H1 (cell line): ENCODE data around the gene KCNJ16. TPM values are rescaled to one million over a fixed set of nuclear protein-coding genes. Genes with fewer than 3 reads are reported as not detected.

Experiments
- CTCF ChIA-PET: fragments of 300-600 bp; sonication (Branson Sonifier 250); formaldehyde crosslinking; loops from one replicate; lab custom pipeline; 2021; ENCODE audit not compliant: partially characterized antibody; lab: Charles Lee
- POLR2A ChIA-PET: fragments of 300-600 bp; sonication (Branson Sonifier 250); formaldehyde crosslinking; loops from one replicate; lab custom pipeline; 2021; ENCODE audit warnings: inconsistent platforms; ENCODE audit not compliant: partially characterized antibody; lab: Charles Lee
- DNase-seq, 2 experiments: peaks; one replicate each; pipeline versions ENCODE4 v3.0.0 to v3.0.0-alpha.2; 2010 to 2022; ENCODE audit warnings: low spot score in 2 of 2, low read depth in 1 of 2, mixed read lengths in 1 of 2
- FAIRE-seq: peaks from 2 replicates; lab custom pipeline; 2011; peaks lifted over from hg19 to GRCh38; lab: Jason Lieb, UNC
- H2AFZ ChIP-seq: 2 replicates; pipeline ENCODE4 v1.8.1; 2012; ENCODE audit warnings: low read length, inconsistent platforms
- H2AK5ac ChIP-seq: 2 replicates; pipeline ENCODE4 v1.6.1; 2013; ENCODE audit warnings: low read depth, low read length
- H2BK120ac ChIP-seq: replicated peaks from 2 replicates; pipeline ENCODE3; 2013; ENCODE audit warnings: low read depth, low read length, inconsistent platforms
- H2BK12ac ChIP-seq: 2 replicates; pipeline ENCODE4 v1.6.1; 2013; ENCODE audit warnings: low read depth, low read length
- H2BK15ac ChIP-seq: 2 replicates; pipeline ENCODE4 v1.6.1; 2013; ENCODE audit warnings: low read length
- H2BK20ac ChIP-seq: 2 replicates; pipeline ENCODE4 v1.6.1; 2013; ENCODE audit warnings: low read length
- H2BK5ac ChIP-seq: 2 replicates; pipeline ENCODE4 v1.6.1; 2013; ENCODE audit warnings: low read depth, low read length
- H3K14ac ChIP-seq: 2 replicates; pipeline ENCODE4 v1.6.1; 2013; ENCODE audit warnings: inconsistent platforms; ENCODE audit not compliant: insufficient read length
- H3K18ac ChIP-seq: 2 replicates; pipeline ENCODE4 v1.6.1; 2013; ENCODE audit warnings: low read length; ENCODE audit errors: extremely low read depth
- H3K23ac ChIP-seq: 2 replicates; pipeline ENCODE4 v1.6.1; 2013; ENCODE audit warnings: inconsistent platforms; ENCODE audit not compliant: insufficient read length
- H3K23me2 ChIP-seq: 2 replicates; pipeline ENCODE4 v1.6.1; 2013; ENCODE audit warnings: low read depth, low read length
- H3K27ac ChIP-seq: 2 replicates; pipeline ENCODE4 v1.6.1; 2011; ENCODE audit warnings: low read depth, low read length, inconsistent platforms
- H3K27me3 ChIP-seq, 4 experiments: replicated peaks in 1 of 4; 1 replicate in 1 of 4; 2 replicates in 3 of 4; pipeline versions ENCODE4 v1.6.1 to v1.8.1; 2011 to 2013; ENCODE audit warnings: low read length in 3 of 4, mild to moderate bottlenecking in 3 of 4, inconsistent platforms in 2 of 4, mixed read lengths in 2 of 4, moderate library complexity in 1 of 4; ENCODE audit not compliant: control insufficient read depth in 3 of 4, insufficient read depth in 3 of 4; ENCODE audit errors: extremely low read depth in 1 of 4
- H3K36me3 ChIP-seq, 4 experiments: 2 replicates each; pipeline versions ENCODE4 v1.6.1 to v1.8.1; 2011 to 2013; ENCODE audit warnings: mild to moderate bottlenecking in 4 of 4, low read length in 3 of 4, moderate library complexity in 2 of 4, control low read depth in 1 of 4, inconsistent platforms in 1 of 4; ENCODE audit not compliant: insufficient read depth in 4 of 4, control insufficient read depth in 2 of 4
- H3K4ac ChIP-seq: replicated peaks from 2 replicates; pipeline ENCODE3; 2013; ENCODE audit warnings: low read length, low read depth, mixed read lengths, inconsistent platforms; ENCODE audit not compliant: insufficient read length
- H3K4me1 ChIP-seq, 4 experiments: replicated peaks in 1 of 4; 1 replicate in 1 of 4; 2 replicates in 3 of 4; pipeline versions ENCODE4 v1.6.1 to v1.8.1; 2011 to 2013; ENCODE audit warnings: low read length in 3 of 4, inconsistent platforms in 2 of 4, mixed read lengths in 1 of 4; ENCODE audit not compliant: insufficient read depth in 4 of 4, control insufficient read depth in 3 of 4
- H3K4me2 ChIP-seq, 2 experiments: 2 replicates each; pipeline versions ENCODE4 v1.6.1 to v1.8.1; 2011 to 2013; ENCODE audit warnings: low read depth in 2 of 2, low read length in 2 of 2, control low read depth in 1 of 2, inconsistent platforms in 1 of 2, mild to moderate bottlenecking in 1 of 2; ENCODE audit not compliant: insufficient read depth in 1 of 2
- H3K4me3 ChIP-seq, 4 experiments: fragments of 200-600, 300-600 bp in 1 of 4; sonication (generic), shearing (Covaris generic), sonication (Bioruptor Twin) in 1 of 4; 2 replicates each; pipeline versions ENCODE4 v1.5.1 to v1.8.1; 2011 to 2016; ENCODE audit warnings: low read length in 4 of 4, low read depth in 3 of 4, control low read depth in 2 of 4, inconsistent platforms in 2 of 4, mild to moderate bottlenecking in 2 of 4, mixed read lengths in 1 of 4, moderate library complexity in 1 of 4; ENCODE audit not compliant: insufficient read depth in 2 of 4; ENCODE audit errors: extremely low read depth in 1 of 4
- H3K56ac ChIP-seq: replicated peaks from 2 replicates; pipeline ENCODE3; 2013; ENCODE audit warnings: low read depth, mild to moderate bottlenecking, mixed read lengths, low read length, inconsistent platforms; ENCODE audit not compliant: insufficient read length
- H3K79me1 ChIP-seq: 2 replicates; pipeline ENCODE4 v1.6.1; 2013; ENCODE audit warnings: low read depth, low read length, control low read depth
- H3K79me2 ChIP-seq, 2 experiments: 2 replicates each; pipeline versions ENCODE4 v1.6.1 to v1.8.1; 2012 to 2013; ENCODE audit warnings: low read length in 2 of 2, mild to moderate bottlenecking in 2 of 2, inconsistent platforms in 1 of 2; ENCODE audit not compliant: insufficient read depth in 2 of 2, control insufficient read depth in 1 of 2
- H3K9ac ChIP-seq, 4 experiments: replicated peaks in 1 of 4; 1 replicate in 1 of 4; 2 replicates in 3 of 4; pipeline versions ENCODE4 v1.6.1 to v1.8.1; 2011 to 2013; ENCODE audit warnings: low read depth in 3 of 4, low read length in 3 of 4, control low read depth in 2 of 4, mild to moderate bottlenecking in 2 of 4, moderate library complexity in 2 of 4, inconsistent platforms in 1 of 4; ENCODE audit errors: extremely low read depth in 1 of 4
- H3K9me3 ChIP-seq, 2 experiments: 2 replicates each; pipeline versions ENCODE4 v1.6.1 to v1.8.1; 2012 to 2013; ENCODE audit warnings: mild to moderate bottlenecking in 2 of 2, moderate library complexity in 2 of 2, control low read depth in 1 of 2, inconsistent platforms in 1 of 2, low read depth in 1 of 2, low read length in 1 of 2, mixed read lengths in 1 of 2; ENCODE audit not compliant: insufficient read depth in 2 of 2
- H4K20me1 ChIP-seq, 2 experiments: replicated peaks in 1 of 2; 2 replicates each; pipeline versions ENCODE3 to v1.8.1; 2011 to 2013; ENCODE audit warnings: inconsistent platforms in 2 of 2, low read length in 2 of 2, mild to moderate bottlenecking in 1 of 2; ENCODE audit not compliant: insufficient read depth in 2 of 2, control insufficient read depth in 1 of 2
- H4K5ac ChIP-seq: 2 replicates; pipeline ENCODE4 v1.6.1; 2013; ENCODE audit warnings: low read length, low read depth, mixed read lengths, inconsistent platforms; ENCODE audit not compliant: insufficient read length
- H4K8ac ChIP-seq: 2 replicates; pipeline ENCODE4 v1.8.0; 2013; ENCODE audit warnings: mild to moderate bottlenecking, moderate library complexity, low read length, inconsistent platforms; ENCODE audit not compliant: insufficient read depth; ENCODE audit errors: extremely low read depth
- H4K91ac ChIP-seq: replicated peaks from 2 replicates; pipeline ENCODE3; 2013; ENCODE audit warnings: low read length, mixed read lengths, inconsistent platforms; ENCODE audit not compliant: insufficient read length
- POLR2A ChIP-seq, 2 experiments: IDR thresholded peaks; 1 replicate in 1 of 2; 2 replicates in 1 of 2; pipeline ENCODE4 v1.6.1; 2011; ENCODE audit warnings: low read depth in 2 of 2, low read length in 2 of 2, mild to moderate bottlenecking in 2 of 2; ENCODE audit errors: control extremely low read depth in 1 of 2
- WGBS, 2 experiments: shearing (Covaris generic) in 1 of 2; methylation state at CpG; one replicate each; pipeline versions ENCODE4 v1.1.6 to v1.1.7; 2013 to 2015; ENCODE audit warnings: low lambda C conversion rate in 2 of 2, mixed read lengths in 2 of 2, inconsistent platforms in 1 of 2, low coverage in 1 of 2, missing lambda C conversion rate in 1 of 2; ENCODE audit not compliant: insufficient replicate concordance in 2 of 2, insufficient coverage in 1 of 2, insufficient read length in 1 of 2; ENCODE audit errors: extremely low coverage in 1 of 2, missing lambda C conversion rate in 1 of 2; 5-methylcytosine and 5-hydroxymethylcytosine counted together
- polyA plus RNA-seq, 7 experiments: library from polyadenylated mRNA; depleted of rRNA in 3 of 7; stranded (reverse) in 5 of 7; unstranded in 2 of 7; fragments of >200 nt in 5 of 7; fragments of 200-250 nt in 2 of 7; gene quantifications; 1 replicate in 5 of 7; 2 replicates in 1 of 7; 4 replicates in 1 of 7; pipeline versions ENCODE4 v1.2.1 to v1.2.3, GENCODE V29; 2011 to 2013; ENCODE audit warnings: missing spikeins in 2 of 7, mixed read lengths in 2 of 7
- total RNA-seq: library from RNA; stranded (reverse); fragmentation: NEBNext Ultra II Directional; extraction: Animal tissue kit (Norgen Biotek cat#: 25700); gene quantifications from 2 replicates; pipeline ENCODE4 v1.2.1, GENCODE V29; 2021

Gene KCNJ16
- total and polyA plus RNA-seq, 2 of the 8 experiments (the other 6 are each of a cell fraction or from before 2014, with no cell fraction given), result not detected

DNA sequence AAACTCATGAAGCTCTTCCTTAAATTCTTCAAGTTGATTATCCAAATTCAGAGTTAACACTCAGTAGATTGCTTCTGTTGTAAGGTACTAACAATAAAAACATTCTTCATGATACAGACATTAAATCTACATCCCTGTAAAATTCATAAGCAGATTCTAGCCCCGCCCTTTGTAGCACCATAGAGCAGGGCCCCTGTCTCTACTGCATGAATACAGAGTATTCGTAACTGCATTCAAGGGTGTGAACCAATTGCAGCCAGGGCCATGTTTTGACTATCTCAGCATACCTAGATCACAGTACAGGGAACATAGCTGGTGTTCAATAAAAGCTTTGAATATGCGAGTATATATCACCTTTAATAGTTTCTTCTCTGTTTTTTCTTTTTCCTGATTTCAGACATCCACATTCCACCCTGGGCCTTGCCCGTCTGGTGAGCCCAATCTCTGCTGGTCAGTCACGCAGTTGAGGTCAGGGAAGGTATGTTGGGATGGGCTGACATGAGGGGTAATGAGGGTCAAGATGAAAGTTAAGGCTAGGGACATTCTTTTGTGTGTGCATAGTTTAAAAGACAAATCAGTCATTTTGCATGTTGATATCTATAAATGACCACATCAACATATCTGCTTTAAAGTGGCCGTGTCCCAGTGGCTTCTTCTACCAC lies 33.0 kb downstream of the KCNJ16 start:
- Histone ChIP-seq H3K79me2 (no peaks in the 10 kb centered on the region), H4K8ac (no peak overlapping the region), H3K23ac (no peak overlapping the region), H3K36me3 (no peaks in the 10 kb centered on the region), H3K4ac (no peak overlapping the region), H4K20me1 (no peaks in the 10 kb centered on the region), H3K27me3 (no peaks in the 10 kb centered on the region), H4K91ac (no peak overlapping the region), H3K56ac (no peak overlapping the region), H3K23me2 (no peaks in the 10 kb centered on the region), H2BK15ac (no peak overlapping the region), H2BK12ac (no peak overlapping the region), H3K9me3 (no peaks in the 10 kb centered on the region), H3K9ac (no peak overlapping the region), H3K4me2 (no peak overlapping the region), H2AFZ (no peak overlapping the region), H3K4me3 (no peak overlapping the region), H3K27ac (no peak overlapping the region), H2BK5ac (no peak overlapping the region), H3K14ac (no peak overlapping the region), H2BK20ac (no peak overlapping the region), H2AK5ac (no peak overlapping the region), H3K4me1 (no peaks in the 10 kb centered on the region), H4K5ac (no peak overlapping the region), H2BK120ac (no peak overlapping the region), H3K18ac (no peak overlapping the region), H3K79me1 (no peaks in the 10 kb centered on the region)
- 90% methylated on average over 6 of the region's 6 CpGs; no CpG with 5 or more reads in 1 of the 2 experiments for WGBS, 2 experiments
- ChIA-PET POLR2A (no interaction called here), CTCF (interaction anchor here (0.6 kb wide), 1 partner anchor 465 kb away, joined by 3 read pairs; no protein-coding TSS in a partner anchor)
- DNase-seq, result no peak
- no peak for FAIRE-seq
- no peak for TF ChIP-seq POLR2A (IDR thresholded peaks at IDR 0.05; ENCODE audit: control extremely low read depth in 1 of 2, low read depth in 2 of 2, low read length in 2 of 2)
